GM20000 (cell line): Measurements from ENCODE around the gene ADD2.

ENCODE experiments used
- DNase-seq: peaks from one replicate; pipeline ENCODE4 v3.0.0; 2012; ENCODE audit warnings: low spot score
- CTCF ChIP-seq: IDR thresholded peaks from 2 replicates; pipeline ENCODE4 v1.5.1; 2012; ENCODE audit warnings: mild to moderate bottlenecking, control low read depth; ENCODE audit errors: extremely low read depth, missing control alignments

The ADD2 gene

GRCh38 chr2:70718241-70718640, 49.8 kb downstream of the ADD2 start:
- no peak for TF ChIP-seq CTCF
- no peak for DNase-seq

GRCh38 chr2:70717431-70718038, 50.5 kb downstream of the ADD2 start:
- no peak for TF ChIP-seq CTCF
- DNase-seq: no peak

- no peak for TF ChIP-seq CTCF
- no peak for DNase-seq
These were observed 51.0 kb downstream of the ADD2 start for GRCh38 chr2:70716951-70717350.

GRCh38 chr2:70716131-70716743, 51.8 kb downstream of the ADD2 start:
- DNase-seq: no peak
- TF ChIP-seq CTCF: no peak

DNA sequence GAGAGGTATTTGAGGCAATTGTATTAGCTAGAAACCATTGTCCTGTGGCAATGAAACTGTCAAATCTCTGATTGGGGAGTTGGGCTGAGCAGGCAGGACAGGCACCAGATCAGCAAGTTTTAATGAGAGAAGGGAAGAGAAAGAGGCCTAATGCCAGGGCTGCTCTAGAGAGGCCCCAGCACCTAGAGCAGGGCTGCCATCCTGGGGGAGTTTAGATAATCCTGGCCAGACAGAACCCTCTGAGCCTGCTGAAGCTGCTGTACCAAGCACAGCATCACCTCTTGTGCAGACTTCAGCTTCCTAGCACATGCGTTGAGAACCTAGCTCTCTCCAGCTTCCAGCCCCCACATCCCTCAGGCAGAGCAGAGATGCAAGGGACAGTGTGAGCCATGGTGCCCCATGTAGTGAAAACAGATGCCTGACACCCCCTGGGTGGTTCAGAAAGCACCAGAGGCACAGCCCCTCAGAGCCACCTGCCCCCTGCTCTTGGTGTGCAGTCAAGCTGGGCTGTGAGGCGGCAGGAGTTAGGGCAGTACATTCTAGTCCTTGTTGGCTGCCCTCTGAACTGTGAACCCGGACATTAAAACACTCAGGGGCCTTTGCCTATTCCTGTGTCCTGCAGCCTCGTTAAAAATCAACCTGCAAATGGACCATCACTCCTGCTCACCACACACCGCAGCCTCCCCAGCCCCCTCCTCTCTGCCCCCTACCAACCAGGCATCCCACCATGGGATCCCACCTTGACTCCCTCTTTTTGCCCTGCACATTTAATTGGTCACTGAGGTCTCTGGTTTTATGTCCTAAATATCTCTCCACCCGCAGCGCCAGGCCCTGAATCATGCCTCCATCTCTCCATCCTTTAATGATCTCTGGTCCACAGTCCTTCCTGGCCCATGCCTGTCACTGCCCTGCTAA, 52.7 kb downstream of the ADD2 start:
- no peak for TF ChIP-seq CTCF
- DNase-seq: no peak

DNA sequence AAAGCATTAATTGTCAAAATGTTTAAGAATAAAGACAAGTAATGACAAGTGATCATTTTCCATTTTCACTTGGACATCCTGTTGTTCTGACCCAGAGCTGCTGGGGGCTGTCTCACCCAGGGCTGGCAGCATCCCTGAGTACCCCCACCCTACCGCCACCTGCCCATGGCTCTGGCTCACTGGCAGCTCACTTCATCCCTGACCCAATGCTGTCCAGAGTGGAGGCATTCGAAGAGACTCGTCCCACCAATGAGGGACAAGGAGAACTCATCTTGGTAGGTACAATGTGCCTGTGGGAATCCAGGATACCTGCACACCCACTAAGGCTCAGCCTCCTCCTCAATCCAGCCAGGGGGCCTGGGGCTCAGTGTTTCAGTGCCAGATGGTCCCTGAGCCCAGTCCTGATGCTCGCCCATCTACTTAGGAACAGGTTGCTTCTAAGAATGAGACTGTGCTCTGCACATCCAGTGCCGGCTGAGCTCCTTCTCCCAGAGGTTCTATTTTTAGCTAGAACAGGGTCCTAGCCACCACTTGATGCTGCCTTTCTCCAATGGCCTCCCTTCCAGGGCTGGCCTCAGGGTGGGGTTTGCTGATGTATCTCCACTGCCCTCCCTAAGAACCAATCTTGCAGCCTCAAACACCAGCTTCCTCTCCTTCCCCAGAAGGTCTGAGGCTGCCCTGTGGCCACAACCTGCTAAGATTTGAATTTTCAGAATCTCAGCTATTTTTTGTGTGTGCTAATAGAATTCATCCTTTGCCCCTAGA, 53.7 kb downstream of the ADD2 start:
- no peak for DNase-seq
- no peak for TF ChIP-seq CTCF
